CD4-positive, alpha-beta T cell treated with Interleukin-17A for 4 hours (primary cell): ENCODE measurements around the gene SIX5.
"Not testable (repeated sequence)": the region's sequence is repeated elsewhere in the genome, so short reads cannot be mapped to it uniquely, and the experiment has no call there.

ENCODE experiments used
- DNase-seq: peaks from one replicate; pipeline ENCODE4 v3.0.0-alpha.2; 2020; ENCODE audit warnings: mixed read lengths

SIX5 gene

GRCh38 chr19:45768984-45769782, at the start of gene SIX5:
Gene SIX5 (minus strand): TSS chr19:45769252. CDS start chr19:45768844, 408 bp downstream.
- DNase-seq, result peak; percentile 95

- no peak for DNase-seq
Measured at GRCh38 chr19:45817725-45818301, 48.8 kb upstream of the SIX5 start.

- DNase-seq, result peak; percentile 97
Measured at GRCh38 chr19:45817010-45817724, 48.1 kb upstream of the SIX5 start.

GRCh38 chr19:45816236-45817009, 47.4 kb upstream of the SIX5 start:
- no peak for DNase-seq

DNA sequence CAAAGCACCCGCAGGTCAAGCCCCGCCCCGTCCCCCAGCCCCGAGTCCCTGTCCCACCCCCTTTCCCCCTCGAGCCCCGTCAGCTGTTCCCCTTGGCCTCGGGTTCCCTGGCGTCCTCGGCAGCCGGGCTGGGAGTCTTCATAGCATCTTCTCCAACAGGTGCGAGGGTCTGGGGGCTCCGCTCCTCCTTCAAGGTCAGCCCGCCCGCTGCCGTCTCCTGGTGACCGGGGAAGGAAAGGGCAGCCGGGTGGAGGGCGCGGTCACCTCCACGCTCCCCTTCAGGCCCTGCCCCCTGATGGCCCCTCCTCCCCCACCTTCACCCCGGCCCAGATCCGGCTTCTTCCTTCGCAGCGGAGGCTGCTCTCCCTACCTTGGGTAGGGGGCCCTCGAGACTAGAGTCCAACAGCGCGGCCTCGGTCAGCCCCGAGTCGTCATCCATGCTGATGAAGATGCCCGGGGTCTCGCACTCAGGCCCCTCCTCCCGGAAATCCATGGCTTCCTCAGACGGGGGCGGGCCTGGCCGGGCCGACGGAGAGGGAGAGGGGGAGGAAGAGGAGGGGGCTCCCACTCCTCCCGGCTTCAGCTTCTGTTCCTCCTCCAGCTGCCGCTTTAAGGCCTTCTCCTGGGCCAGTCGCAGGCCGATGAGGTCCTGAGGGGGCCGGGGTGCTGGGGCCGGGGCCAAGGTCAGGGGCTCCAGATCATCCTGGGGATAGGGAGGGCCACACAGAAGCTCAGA, 46.6 kb upstream of the SIX5 start:
- peak; percentile 26 for DNase-seq

- DNase-seq, result no peak
Measured at GRCh38 chr19:45814851-45815480, 45.9 kb upstream of the SIX5 start, which contains the start of gene RSPH6A. Gene RSPH6A (minus strand): TSS chr19:45815308. CDS start chr19:45815176, 132 bp downstream.

- no peak for DNase-seq
Measured at GRCh38 chr19:45814166-45814780, 45.2 kb upstream of the SIX5 start.

- DNase-seq, result no peak
Measured at GRCh38 chr19:45812297-45812696, 43.2 kb upstream of the SIX5 start.

- DNase-seq, result no peak
Measured at GRCh38 chr19:45809643-45810159, 40.6 kb upstream of the SIX5 start.

- DNase-seq, result no peak
Measured at GRCh38 chr19:45805719-45806118, 36.7 kb upstream of the SIX5 start.

DNA sequence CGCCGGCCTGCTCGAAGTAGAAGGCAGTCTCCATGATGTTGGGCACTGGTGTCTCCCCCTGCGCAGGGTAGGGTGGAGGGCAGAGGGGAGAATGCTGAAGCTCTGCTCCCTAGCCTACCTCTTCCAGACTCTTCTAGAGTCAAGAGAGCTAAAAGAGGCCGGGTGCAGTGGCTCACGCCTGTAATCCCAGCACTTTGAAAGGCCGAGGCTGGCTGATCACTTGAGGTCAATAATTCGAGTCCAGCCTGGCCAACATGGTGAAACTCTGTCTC, 35.8 kb upstream of the SIX5 start:
- no peak for DNase-seq

- no peak for DNase-seq
Measured at GRCh38 chr19:45804140-45804958, 35.3 kb upstream of the SIX5 start.

- no peak for DNase-seq
Measured at GRCh38 chr19:45801603-45802175, 32.6 kb upstream of the SIX5 start.

- DNase-seq, result no peak
Measured at GRCh38 chr19:45800070-45800553, 31.1 kb upstream of the SIX5 start.

DNA sequence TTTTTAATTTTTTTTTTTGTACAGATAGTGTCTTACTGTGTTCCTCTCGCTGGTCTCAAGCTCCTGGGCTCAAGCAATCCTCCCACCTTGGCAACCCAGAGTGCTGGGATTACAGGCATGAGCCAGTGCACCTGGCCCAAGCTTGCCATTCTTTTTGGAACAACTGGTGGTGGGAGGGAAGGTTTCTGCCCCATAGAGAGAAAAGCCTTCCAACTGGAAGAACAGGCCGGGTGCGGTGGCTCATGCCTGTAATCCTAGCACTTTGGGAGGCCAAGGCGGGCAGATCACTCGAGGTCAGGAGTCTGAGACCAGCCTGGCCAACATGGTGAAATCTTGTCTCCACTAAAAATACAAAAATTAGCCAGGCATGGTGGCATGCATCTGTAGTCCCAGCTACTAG, 30.5 kb upstream of the SIX5 start:
- not testable (repeated sequence) for DNase-seq

DNA sequence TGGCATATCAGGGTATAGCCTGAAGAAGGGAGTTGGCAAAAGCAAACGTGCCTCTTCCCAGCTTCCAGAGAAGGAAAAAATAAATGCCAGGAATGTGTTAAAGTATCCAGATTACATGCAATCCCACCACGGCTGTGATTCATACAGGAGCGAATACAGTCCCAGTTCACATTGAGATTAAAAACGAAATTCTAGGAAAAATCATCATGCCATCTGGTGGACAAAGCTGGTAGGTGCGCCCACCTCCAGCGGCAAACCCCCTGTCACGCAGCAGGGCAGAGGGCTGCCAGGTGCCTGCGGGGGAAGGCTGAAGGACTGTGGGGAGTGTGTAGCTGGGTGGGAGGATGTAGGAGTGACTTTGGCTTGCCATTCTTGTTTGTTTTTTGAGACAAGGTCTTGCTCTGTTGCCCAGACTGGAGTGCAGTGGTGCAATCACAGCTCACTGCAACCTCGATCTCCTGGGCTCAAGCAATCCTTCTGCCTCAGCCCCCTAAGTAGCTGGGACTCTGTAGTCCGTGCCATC, 30.0 kb upstream of the SIX5 start:
- DNase-seq, result peak; percentile 73

DNA sequence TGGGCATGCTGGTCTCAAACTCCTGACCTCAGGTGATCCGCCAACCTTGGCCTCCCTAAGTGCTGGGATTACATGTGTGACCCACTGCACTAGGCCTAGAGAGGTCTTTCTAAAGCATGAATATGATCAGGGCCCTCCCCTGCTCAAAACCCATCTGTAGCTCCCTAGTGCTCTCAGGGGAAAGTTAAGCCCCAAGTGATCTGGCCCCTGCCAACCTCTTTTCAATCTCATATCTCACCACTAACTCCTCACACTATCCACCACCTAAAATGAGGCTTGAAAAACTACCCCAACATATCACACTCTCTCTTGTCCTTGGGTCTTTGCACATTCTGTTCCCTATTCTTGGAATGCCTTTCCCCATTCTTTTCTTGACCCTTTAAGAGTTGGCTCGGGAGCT, 25.6 kb upstream of the SIX5 start:
- DNase-seq, result no peak

- no peak for DNase-seq
Measured at GRCh38 chr19:45793876-45794275, 24.8 kb upstream of the SIX5 start.

- DNase-seq, result no peak
Measured at GRCh38 chr19:45793178-45793564, 24.1 kb upstream of the SIX5 start.
